A673 (cell line): Measurements from ENCODE around the gene CPE. TPM values are rescaled to one million over a fixed set of nuclear protein-coding genes. Genes with fewer than 3 reads are reported as not detected.

Source experiments
- BruUV-seq: library from RNA; stranded (reverse); fragments of 400-500 nt; replicated peaks from 2 replicates; lab custom pipeline; 2021; lab: Mats Ljungman, UMichigan
- CTCF ChIA-PET: fragments of 300-600 bp; sonication (Branson Sonifier 250); formaldehyde crosslinking; loops from one replicate; lab custom pipeline; 2022; ENCODE audit warnings: antibody characterized with exemption; lab: Charles Lee
- POLR2A ChIA-PET: fragments of 300-600 bp; sonication (Branson Sonifier 250); formaldehyde crosslinking; loops from one replicate; lab custom pipeline; 2022; ENCODE audit warnings: antibody characterized with exemption; ENCODE audit not compliant: low non-redundant PET; lab: Charles Lee
- DNase-seq: peaks from one replicate; pipeline ENCODE4 v3.0.0-alpha.2; 2015; ENCODE audit warnings: low spot score
- H3K27ac ChIP-seq: fragments of 200-600 bp; sonication (generic); 2 replicates; pipeline ENCODE4 v1.5.1; 2016; ENCODE audit warnings: mixed run types, low read depth, mild to moderate bottlenecking, mixed read lengths, antibody characterized with exemption, low read length; ENCODE audit not compliant: poor library complexity, severe bottlenecking
- H3K27me3 ChIP-seq: fragments of 200-600 bp; sonication (generic); replicated peaks from 2 replicates; pipeline ENCODE4 v1.6.1; 2017; ENCODE audit warnings: mixed run types, low read depth, mild to moderate bottlenecking, mixed read lengths, antibody characterized with exemption, low read length; ENCODE audit not compliant: insufficient read depth, poor library complexity
- H3K36me3 ChIP-seq: fragments of 200-600 bp; sonication (generic); 2 replicates; pipeline ENCODE4 v1.6.1; 2016; ENCODE audit warnings: mixed run types, mild to moderate bottlenecking, mixed read lengths, antibody characterized with exemption, low read length; ENCODE audit not compliant: insufficient read depth, poor library complexity, severe bottlenecking
- H3K4me1 ChIP-seq: fragments of 200-600 bp; sonication (generic); 2 replicates; pipeline ENCODE4 v1.6.1; 2017; ENCODE audit warnings: mixed run types, mild to moderate bottlenecking, mixed read lengths, antibody characterized with exemption, low read length; ENCODE audit not compliant: insufficient read depth, poor library complexity, severe bottlenecking
- H3K4me3 ChIP-seq: fragments of 200-600 bp; sonication (generic); 2 replicates; pipeline ENCODE4 v1.5.1; 2016; ENCODE audit warnings: low read depth, mixed run types, mild to moderate bottlenecking, mixed read lengths, low read length; ENCODE audit not compliant: poor library complexity, severe bottlenecking
- H3K9me3 ChIP-seq: fragments of 200-600 bp; sonication (generic); 2 replicates; pipeline ENCODE4 v1.6.1; 2016; ENCODE audit warnings: mixed run types, low read depth, mild to moderate bottlenecking, mixed read lengths, antibody characterized with exemption, low read length; ENCODE audit not compliant: poor library complexity, severe bottlenecking
- CTCF ChIP-seq: fragments of 300-800, 200-600 bp; sonication (generic); conservative IDR thresholded peaks from 2 replicates; pipeline ENCODE4 v1.5.1; 2017; ENCODE audit warnings: low read depth, mild to moderate bottlenecking, antibody characterized with exemption, low read length, moderate library complexity, mixed read lengths
- EZH2 ChIP-seq: fragments of 200-600 bp; sonication (generic); IDR thresholded peaks from 2 replicates; pipeline ENCODE4 v1.6.1; 2017; ENCODE audit warnings: borderline replicate concordance, low read depth, mild to moderate bottlenecking, mixed read lengths, antibody characterized with exemption, low read length; ENCODE audit not compliant: poor library complexity, severe bottlenecking
- intact Hi-C: fragments of 100-400 bp; cut with micrococcal nuclease; formaldehyde crosslinking; loops from one replicate; pipeline ENCODE4 v1.10.0; 2022; ENCODE audit not compliant: unreplicated experiment
- total RNA-seq: library from RNA; stranded (reverse); gene quantifications from 2 replicates; pipeline ENCODE4 v1.2.3, GENCODE V29; 2021

CPE gene
- total RNA-seq, 1 experiment from 2014 or later, result 27.2 TPM

GRCh38 chr4:165402375-165402774 lies 23.6 kb downstream of the CPE start:
- H3K27me3 ChIP-seq, result no peaks in the 10 kb centered on the region
- no peak for DNase-seq
- no peaks in the 10 kb centered on the region for H3K36me3 ChIP-seq
- TF ChIP-seq EZH2, result no peak
- TF ChIP-seq CTCF, result no peak
- POLR2A ChIA-PET, result no interaction called here
- no peak overlapping the region for H3K4me3 ChIP-seq
- no peak overlapping the region for H3K27ac ChIP-seq
- intact Hi-C loops, result no loop called here
- CTCF ChIA-PET, result no interaction called here
- no TSS peak for BruUV-seq
- H3K9me3 ChIP-seq, result no peaks in the 10 kb centered on the region
- H3K4me1 ChIP-seq, result peaks cover 13% of the 10 kb centered on the region

GRCh38 chr4:165403048-165403447 lies 24.2 kb downstream of the CPE start:
- CTCF ChIA-PET, result no interaction called here
- H3K9me3 ChIP-seq, result no peaks in the 10 kb centered on the region
- H3K27me3 ChIP-seq, result no peaks in the 10 kb centered on the region
- POLR2A ChIA-PET, result no interaction called here
- intact Hi-C loops, result no loop called here
- no peak overlapping the region for H3K27ac ChIP-seq
- DNase-seq, result no peak
- peaks cover 11% of the 10 kb centered on the region for H3K4me1 ChIP-seq
- TF ChIP-seq CTCF (no peak), EZH2 (no peak)
- no peaks in the 10 kb centered on the region for H3K36me3 ChIP-seq
- no TSS peak for BruUV-seq
- H3K4me3 ChIP-seq, result no peak overlapping the region

- no peaks in the 10 kb centered on the region for H3K9me3 ChIP-seq
- H3K27ac ChIP-seq, result no peak overlapping the region
- BruUV-seq, result no TSS peak
- no peak for DNase-seq
- ChIA-PET POLR2A (no interaction called here), CTCF (no interaction called here)
- H3K27me3 ChIP-seq, result no peaks in the 10 kb centered on the region
- peaks cover 7% of the 10 kb centered on the region for H3K4me1 ChIP-seq
- H3K36me3 ChIP-seq, result no peaks in the 10 kb centered on the region
- H3K4me3 ChIP-seq, result no peak overlapping the region
- no peak for TF ChIP-seq CTCF
- TF ChIP-seq EZH2, result no peak
- intact Hi-C loops, result no loop called here
These were observed 24.8 kb downstream of the CPE start for GRCh38 chr4:165403637-165404036.
